Hepatocyte (in vitro differentiated cells): ENCODE data around the gene SDK1.

ENCODE experiments used
- CTCF ChIP-seq: fragments of 200-600 bp; sonication (generic); IDR thresholded peaks from 2 replicates; pipeline ENCODE4 v1.5.1; 2016; ENCODE audit warnings: antibody characterized with exemption, mild to moderate bottlenecking; ENCODE audit not compliant: poor library complexity
- EZH2 ChIP-seq: fragments of 200-600 bp; sonication (generic); IDR thresholded peaks from 2 replicates; pipeline ENCODE4 v1.6.1; 2016; ENCODE audit warnings: antibody characterized with exemption, mild to moderate bottlenecking, borderline replicate concordance
- EZH2phosphoT487 ChIP-seq: fragments of 200-600 bp; sonication (generic); IDR thresholded peaks from one replicate; pipeline ENCODE4 v1.6.1; 2018; ENCODE audit warnings: antibody characterized with exemption, mild to moderate bottlenecking, low read depth, moderate library complexity; ENCODE audit not compliant: unreplicated experiment, severe bottlenecking

- TF ChIP-seq CTCF = no peak
- no peak for TF ChIP-seq EZH2
- TF ChIP-seq EZH2phosphoT487 = no peak
Measured at GRCh38 chr7:3634396-3634795, 333.3 kb downstream of the SDK1 start.
